ENCODE data around the gene SLC16A9.
"Not testable (repeated sequence)": the region's sequence is repeated elsewhere in the genome, so short reads cannot be mapped to it uniquely, and the experiment has no call there.

SLC16A9 gene

GRCh38 chr10:59709395-59710125 is at the start of gene SLC16A9:
Gene SLC16A9, minus strand, starts transcription at chr10:59709850. Its CDS starts 25,559 bp downstream, at chr10:59684291.
- DNase-seq, result peak; percentile 9

DNA sequence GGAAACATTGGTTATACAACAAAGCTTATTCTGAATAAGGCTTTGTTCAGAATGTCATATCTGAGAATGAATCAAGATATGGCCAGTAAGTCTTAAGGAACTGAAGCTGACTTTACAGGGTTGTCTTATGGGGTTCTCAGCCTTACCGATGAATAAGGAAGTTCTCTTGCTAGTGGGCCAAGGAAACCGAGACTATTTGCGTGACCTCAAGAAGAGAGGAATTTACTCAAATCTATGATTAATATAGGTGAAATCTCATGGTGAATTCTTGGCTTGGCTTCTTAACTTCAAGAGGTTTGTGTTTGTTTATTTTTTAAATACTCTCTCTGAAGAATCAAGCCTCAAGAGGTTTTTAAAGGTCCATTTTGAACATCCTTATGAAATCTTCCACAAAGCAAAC is 48.3 kb upstream of the SLC16A9 start:
- no peak for DNase-seq

DNA sequence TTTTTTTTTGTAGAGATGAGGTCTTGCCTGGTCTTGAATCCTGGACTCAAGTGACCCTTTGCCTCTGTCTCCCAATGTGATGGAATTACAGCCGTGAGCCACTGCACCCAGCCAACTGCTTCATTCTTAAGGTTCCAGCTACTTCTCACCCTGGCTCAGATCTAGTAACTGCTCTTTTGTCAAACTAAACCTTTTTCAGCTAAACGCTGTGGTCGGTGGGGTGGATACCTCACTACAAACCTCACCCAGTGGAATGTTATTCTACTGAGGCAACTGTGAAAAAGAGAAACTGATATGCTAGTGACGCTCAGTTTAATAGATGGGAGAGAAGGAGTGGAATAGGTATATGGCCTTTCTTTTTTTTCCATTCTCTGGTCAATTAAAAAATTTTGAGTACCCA is 45.3 kb upstream of the SLC16A9 start:
- DNase-seq, result no peak

- no peak for DNase-seq
Observed at GRCh38 chr10:59753267-59753666, 43.6 kb upstream of the SLC16A9 start, which contains the start of gene MRLN. Gene MRLN, minus strand, starts transcription at chr10:59753455.

- no peak for DNase-seq
Observed at GRCh38 chr10:59752278-59752940, 42.8 kb upstream of the SLC16A9 start.

GRCh38 chr10:59750155-59750945 is 40.7 kb upstream of the SLC16A9 start:
- no peak for DNase-seq

GRCh38 chr10:59748834-59749233 is 39.2 kb upstream of the SLC16A9 start:
- DNase-seq, result no peak

GRCh38 chr10:59745163-59745650 is 35.6 kb upstream of the SLC16A9 start:
- no peak for DNase-seq

GRCh38 chr10:59744762-59745161 is 35.1 kb upstream of the SLC16A9 start:
- DNase-seq, result not testable (repeated sequence)

GRCh38 chr10:59744156-59744555 is 34.5 kb upstream of the SLC16A9 start:
- DNase-seq, result not testable (repeated sequence)

- DNase-seq, result no peak
Observed at GRCh38 chr10:59741583-59741982, 31.9 kb upstream of the SLC16A9 start.

DNA sequence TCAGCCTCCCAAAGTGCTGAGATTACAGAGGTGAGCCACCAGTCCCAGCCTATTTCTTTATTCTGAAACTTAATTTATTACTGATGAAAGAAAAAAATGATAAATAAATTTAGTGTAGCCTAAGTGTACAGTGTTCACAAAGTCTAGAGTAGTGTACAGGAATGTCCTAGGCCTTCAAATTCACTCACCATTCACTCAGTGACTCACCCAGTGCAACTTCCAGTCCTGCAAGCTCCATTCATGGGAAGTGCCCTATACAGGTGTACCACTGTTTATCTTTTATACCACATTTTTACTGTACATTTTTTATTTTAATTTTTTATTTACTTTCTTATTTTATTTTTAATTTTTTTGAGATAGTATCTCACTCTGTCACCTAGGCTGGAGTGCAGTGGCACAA is 31.4 kb upstream of the SLC16A9 start:
- no peak for DNase-seq

DNA sequence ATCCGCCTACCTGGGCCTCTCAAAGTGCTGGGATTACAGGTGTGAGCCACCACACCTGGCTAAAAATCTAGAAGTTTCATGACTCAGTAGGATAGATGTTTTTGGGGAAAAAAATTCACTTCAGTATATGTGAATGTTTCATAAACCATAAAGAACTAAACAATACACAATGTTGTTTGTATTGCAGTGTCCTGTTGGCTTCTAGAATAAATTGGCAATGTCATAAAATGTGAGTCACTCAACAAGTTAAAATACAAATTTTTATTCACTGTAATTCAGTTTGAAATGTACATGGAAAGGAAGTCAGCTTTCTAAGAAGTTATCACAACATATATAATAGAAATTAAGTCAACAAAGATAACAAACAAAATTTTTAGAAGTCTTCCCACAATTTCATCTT is 27.1 kb upstream of the SLC16A9 start:
- DNase-seq, result no peak

- no peak for DNase-seq
Observed at GRCh38 chr10:59735296-59735695, 25.6 kb upstream of the SLC16A9 start.

DNA sequence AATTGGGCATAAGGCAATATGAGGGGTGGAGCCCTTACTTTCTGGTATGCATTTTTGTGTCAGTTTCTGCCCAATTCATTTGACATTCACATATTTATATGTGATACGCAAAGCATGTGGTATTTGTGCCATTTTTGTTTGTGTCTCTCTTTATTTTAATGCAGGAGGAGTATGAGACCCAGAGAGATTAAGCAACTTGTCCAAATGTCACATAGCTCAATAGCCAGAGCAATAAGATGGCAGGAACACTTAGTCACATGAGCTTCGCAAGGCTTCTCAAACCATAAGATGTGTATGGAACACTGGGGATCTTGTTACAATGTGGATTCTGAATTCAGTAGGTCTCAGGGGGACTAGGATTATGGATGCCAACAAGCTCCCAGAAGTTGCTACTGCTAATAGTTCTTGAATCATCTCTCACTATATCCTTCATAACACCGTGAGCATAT is 24.4 kb upstream of the SLC16A9 start:
- DNase-seq, result no peak

- DNase-seq, result not testable (repeated sequence)
Observed at GRCh38 chr10:59733321-59734013, 23.8 kb upstream of the SLC16A9 start.

- not testable (repeated sequence) for DNase-seq
Observed at GRCh38 chr10:59732849-59733248, 23.2 kb upstream of the SLC16A9 start.

DNA sequence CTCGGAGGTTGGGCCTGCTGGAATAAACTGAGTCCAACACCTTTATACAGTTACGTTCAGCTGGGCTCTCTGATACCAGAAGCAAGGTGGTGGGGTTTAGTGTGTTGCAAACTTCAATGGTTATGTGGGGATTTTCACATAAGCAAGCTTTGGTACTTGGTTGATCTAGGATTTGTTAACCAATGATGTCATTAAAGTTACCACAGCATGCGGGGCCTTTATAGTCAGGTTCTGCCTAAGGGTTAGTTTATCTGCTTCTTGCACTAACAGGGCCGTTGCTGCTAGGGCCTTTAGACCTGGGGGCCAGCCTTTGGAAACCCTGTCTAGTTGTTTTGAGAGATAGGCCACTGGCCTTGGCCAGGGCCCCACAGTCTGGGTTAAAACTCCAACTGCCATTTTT is 19.5 kb upstream of the SLC16A9 start:
- not testable (repeated sequence) for DNase-seq

DNA sequence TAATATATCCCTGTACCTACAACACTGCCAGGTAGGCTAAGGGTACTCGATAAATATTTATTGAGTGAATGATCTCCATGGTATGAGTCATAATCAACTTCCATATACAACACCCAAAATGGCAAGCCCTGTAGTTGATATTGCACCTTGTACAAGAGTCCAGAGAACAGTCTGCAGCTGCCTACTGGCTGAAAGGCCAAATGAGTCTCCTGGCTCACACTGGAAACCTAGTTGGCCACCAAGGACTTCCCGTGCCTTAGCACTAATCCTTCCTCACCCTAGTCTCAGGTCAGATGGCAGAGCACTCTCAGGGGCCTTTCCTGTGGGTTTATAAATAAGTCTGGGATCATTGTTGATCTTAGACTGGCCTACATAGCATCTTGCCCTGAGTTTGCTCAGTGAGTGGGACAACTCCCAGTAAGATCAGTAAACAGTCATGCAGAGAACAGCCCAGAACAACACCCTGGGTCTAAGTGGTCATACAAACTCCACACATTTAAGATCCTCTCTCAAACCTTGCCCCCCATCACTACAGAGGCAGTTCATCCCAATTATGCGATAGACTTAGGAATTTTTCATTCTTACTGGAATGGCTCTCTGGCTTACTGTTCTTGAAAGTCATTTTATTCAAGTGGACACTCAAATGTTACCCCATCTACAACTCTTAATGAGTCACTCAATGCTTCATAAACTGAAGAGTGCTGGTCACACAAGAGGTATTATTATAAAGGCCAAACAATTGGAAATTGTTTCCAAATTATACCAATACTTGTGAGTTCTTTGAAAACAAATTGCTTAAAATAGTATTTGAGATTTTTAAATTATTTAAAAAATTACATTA is 14.7 kb upstream of the SLC16A9 start:
- no peak for DNase-seq

GRCh38 chr10:59720377-59720776 is 10.7 kb upstream of the SLC16A9 start:
- no peak for DNase-seq

DNA sequence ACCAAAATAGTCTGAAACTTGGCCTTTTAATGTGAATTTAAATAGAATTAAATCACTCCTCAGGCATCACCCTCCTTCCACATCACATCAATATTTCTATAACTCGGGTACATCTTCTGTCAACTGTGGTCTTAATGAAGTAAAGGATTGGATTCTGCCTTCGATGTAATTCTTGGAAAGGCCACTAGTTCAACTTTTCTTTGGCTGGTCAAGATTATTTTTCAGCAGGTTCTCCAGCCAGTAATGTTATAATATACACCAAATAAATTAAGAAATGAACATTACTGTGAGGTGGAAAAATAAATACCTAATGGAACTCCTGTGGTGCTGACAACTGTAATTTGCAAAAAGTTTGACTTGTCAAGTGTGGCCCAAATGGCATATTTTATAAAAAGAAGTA is 9.7 kb upstream of the SLC16A9 start:
- DNase-seq, result no peak

DNA sequence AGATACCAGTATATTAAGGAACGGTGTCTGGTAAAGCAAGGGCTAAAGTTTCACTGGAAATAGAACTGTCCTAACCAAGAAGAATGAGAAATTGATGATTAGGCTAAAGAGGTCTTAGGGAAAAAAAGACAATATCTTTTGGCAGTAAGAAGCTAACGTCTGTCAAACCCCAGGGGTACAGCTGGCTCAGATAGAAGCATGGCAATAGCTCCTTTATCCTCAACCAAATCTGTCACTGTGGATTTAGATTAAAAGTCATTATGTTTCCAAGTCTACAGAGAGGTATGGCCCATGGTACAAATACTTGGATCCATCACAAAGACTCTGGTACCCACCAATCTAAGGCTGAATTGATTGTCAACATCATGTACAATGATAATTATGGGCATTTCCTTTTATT is 8.6 kb upstream of the SLC16A9 start:
- no peak for DNase-seq

Data from CD4-positive, alpha-beta T cell treated with Interferon gamma for 1 hour (primary cell).